ENCODE data around the gene PPP1R16B.

DNA sequence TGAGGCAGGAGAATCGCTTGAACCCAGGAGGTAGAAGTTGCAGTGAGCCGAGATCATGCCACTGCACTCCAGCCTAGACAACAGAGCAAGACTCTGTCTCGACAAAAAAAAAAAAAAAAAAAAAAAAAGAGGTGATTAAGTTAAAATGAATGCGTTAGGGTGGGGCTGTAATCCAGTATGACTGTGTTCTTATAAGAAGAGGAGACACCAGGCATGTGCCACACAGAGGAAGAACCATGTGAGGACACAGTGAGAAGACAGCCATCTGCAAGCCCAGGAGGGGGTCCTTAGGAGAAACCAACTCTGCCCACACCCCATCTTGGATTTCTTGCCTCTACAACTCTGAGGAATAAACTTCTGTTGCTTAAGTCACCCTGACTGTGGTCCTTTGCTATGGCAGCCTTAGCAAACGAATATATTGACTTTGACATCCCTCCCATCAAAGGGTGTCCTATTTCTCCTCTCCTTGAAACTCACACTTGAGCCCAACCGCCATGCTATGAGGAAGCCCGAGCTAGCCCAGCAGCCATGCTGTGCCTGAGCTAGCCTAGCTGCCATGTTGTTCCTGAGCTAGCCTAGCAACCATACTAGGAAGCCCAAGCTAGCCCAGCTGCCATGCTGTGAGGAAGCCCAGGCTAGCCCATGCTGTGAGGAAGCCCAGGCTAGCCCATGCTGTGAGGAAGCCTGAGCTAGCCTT is 15.8 kb upstream of the PPP1R16B start:
- TF ChIP-seq, protein P1, sequence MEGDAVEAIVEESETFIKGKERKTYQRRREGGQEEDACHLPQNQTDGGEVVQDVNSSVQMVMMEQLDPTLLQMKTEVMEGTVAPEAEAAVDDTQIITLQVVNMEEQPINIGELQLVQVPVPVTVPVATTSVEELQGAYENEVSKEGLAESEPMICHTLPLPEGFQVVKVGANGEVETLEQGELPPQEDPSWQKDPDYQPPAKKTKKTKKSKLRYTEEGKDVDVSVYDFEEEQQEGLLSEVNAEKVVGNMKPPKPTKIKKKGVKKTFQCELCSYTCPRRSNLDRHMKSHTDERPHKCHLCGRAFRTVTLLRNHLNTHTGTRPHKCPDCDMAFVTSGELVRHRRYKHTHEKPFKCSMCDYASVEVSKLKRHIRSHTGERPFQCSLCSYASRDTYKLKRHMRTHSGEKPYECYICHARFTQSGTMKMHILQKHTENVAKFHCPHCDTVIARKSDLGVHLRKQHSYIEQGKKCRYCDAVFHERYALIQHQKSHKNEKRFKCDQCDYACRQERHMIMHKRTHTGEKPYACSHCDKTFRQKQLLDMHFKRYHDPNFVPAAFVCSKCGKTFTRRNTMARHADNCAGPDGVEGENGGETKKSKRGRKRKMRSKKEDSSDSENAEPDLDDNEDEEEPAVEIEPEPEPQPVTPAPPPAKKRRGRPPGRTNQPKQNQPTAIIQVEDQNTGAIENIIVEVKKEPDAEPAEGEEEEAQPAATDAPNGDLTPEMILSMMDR (IDR thresholded peaks at IDR 0.05; ENCODE audit: low read length), result no peak
- TF ChIP-seq EZH2 (IDR thresholded peaks at IDR 0.05; ENCODE audit: borderline replicate concordance, low read length), result no peak

Measured in OCI-LY1 (cell line).